GM12801 (cell line): Measurements from ENCODE around the gene APOBR.

Experiments used
- CTCF ChIP-seq: IDR thresholded peaks from one replicate; pipeline ENCODE4 v1.5.1; 2011; ENCODE audit warnings: control low read depth; ENCODE audit not compliant: insufficient read length; ENCODE audit errors: extremely low read depth

APOBR gene

GRCh38 chr16:28529124-28529523 is 34.7 kb downstream of the APOBR start:
- no peak for TF ChIP-seq CTCF

GRCh38 chr16:28531777-28532744 is 37.6 kb downstream of the APOBR start:
- TF ChIP-seq CTCF = no peak

DNA sequence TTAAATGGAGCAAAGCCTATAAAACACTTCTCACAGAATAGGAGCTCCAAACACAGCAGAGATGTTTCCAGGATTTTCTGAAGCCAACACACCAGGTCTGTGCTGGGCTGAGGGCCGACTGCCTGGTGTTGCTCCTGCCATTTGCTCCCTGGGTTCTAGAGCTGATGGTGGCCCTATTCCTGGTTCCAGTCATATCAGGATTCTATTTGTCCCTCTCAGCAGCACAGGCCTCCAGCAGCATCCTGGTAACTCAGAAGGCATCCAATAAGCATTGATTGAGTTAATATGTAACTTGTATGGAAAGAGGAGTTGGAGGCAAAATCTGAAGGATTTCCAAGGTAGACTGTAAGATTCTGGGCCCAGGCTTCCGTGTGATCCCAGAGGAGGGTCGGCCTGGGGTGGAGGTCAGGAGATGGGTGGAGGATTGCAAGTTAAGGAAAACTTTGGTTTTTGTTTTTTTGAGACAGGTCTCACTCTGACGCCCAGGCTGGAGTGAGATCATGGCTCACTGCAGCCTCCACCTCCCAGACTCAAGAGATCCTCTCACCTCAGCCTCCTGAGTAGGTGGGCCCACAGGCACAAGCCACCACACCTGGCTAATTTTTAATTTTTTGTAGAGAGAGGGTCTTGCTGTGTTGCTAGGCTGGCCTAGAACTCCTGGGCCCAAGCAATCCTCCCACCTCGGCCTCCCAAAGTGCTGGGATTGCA is 38.7 kb downstream of the APOBR start:
- TF ChIP-seq CTCF = no peak

DNA sequence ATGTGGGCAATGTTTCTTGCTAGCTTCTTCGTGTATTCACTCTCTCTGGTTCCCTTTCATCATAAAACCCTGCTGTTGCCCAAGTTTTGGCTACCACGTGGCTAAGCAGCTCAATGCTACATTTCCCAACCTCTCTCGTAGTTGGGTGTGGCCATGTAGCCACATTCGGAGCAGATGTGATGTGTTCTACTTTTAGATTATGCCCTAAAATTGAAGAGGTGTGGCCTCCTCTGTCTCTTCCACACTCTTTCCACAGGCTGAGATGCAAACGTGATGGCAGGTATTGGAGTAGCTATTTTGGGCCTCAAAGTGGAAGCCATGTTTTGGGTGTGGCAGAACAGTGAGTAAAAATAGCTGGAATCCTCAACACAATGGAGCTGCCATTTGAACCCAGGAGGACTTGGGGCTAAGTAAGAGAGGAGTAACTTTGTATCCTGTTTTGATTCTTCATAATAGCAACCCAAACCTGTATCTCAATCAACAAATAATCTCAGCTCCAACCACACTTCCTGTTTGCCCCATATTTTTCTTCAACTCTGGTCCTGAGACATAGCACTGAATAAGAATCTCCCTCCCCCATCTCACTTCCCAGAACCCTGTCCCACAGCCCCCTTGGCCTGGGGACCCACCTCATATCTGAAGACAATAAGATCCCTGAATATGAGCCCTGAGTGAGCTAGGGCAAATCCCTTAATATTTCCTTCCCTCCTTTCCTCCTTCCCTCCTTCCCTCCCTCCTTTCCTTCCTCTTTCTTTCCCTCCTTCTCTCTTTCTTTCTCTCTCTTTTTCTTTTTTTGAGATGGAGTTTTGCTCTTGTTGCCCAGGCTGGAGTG is 40.3 kb downstream of the APOBR start:
- TF ChIP-seq CTCF = no peak

DNA sequence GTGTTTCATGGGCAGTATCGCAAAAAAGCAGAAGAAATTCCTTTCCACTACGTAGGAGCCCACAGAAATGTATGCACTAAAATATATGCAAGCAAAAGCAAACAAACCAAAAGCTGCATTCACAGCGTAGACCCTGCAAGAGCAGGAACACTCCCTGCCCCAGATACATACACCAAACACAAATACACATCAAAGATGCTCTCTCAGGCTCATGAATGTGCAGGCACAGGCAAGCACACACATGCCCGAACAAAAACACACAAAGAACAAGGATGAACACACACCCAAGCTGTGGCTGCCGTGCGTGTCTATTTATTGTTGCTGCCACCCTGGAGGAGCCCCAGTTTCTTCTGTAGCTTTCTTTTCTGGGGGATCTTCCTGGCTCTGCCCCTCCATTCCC is 42.6 kb downstream of the APOBR start:
- no peak for TF ChIP-seq CTCF

- TF ChIP-seq CTCF = no peak
Measured at GRCh38 chr16:28537964-28538732, 43.7 kb downstream of the APOBR start.
